ENCODE results near the gene SLC13A3.

SLC13A3 gene

DNA sequence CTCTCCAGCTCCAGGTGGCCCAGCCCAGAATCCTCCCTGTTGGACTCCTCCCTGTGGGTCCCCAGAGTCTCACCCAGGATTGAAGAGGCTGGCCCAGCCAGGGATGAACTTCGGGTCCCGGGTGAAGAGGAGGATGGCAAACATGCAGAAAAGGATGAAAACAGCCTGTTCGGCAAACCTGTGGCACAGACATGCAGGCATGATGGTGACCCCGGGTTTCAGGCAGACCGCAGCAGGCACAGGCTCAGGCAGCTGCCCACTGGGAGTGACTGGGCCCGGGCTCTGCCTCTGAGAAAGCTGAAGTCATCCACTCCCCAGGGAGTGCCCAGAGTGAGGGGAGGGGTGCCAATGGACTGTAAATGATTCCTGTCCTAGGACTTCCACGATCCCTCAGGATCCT lies 63.3 kb downstream of the SLC13A3 start:
- WGBS (ENCODE audit: insufficient coverage): 96% methylated on average over 7 of the region's 7 CpGs
- POLR2A ChIA-PET: no interaction called here
- H3K9me3 ChIP-seq (ENCODE audit: control extremely low read depth in 1 of 5, control insufficient read depth in 4 of 5, insufficient read depth in 2 of 5, low read depth in 1 of 5, low read length in 4 of 5): no peaks in the 10 kb centered on the region

DNA sequence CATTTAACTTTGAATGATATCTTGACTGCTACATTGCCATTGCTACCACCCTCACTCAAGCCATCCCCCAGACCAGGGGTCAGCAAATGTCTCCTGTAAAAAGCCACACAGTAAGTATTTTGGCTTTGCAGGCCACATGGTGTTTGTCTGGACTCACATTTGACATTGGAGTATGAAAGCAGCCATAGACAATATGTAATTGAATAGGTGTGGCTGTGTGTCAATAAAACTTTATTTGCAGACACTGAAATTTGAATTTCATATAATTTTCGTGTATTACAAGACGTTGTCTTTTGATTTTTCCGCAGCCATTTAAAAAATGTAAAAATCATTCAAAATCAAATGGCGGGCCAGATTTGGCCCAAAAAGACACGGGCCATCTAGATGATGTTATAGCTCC lies 64.5 kb downstream of the SLC13A3 start:
- peaks cover 0 to 8% (median 2%) of the 10 kb centered on the region in 4 experiments for H3K4me1 ChIP-seq (ENCODE audit: control extremely low read depth in 1 of 4, control insufficient read depth in 4 of 4, insufficient read depth in 4 of 4, low read length in 3 of 4)

More for the DNA sequence above, 63.3 kb downstream of the SLC13A3 start:
- Histone ChIP-seq H3K27me3 (replicated peaks in 2 of 5; ENCODE audit: control insufficient read depth in 4 of 5, insufficient read depth in 5 of 5, low read length in 4 of 5) (peaks cover 0 to 2% (median 0%) of the 10 kb centered on the region in 5 experiments), H3K27ac (ENCODE audit: insufficient read depth in 1 of 2, low read depth in 1 of 2, low read length in 2 of 2, poor library complexity in 1 of 2, severe bottlenecking in 2 of 2) (no peak overlapping the region), H3K4me1 (ENCODE audit: control extremely low read depth in 1 of 4, control insufficient read depth in 4 of 4, insufficient read depth in 4 of 4, low read length in 3 of 4) (peaks cover 0 to 8% (median 2%) of the 10 kb centered on the region in 4 experiments), H3K4me3 (ENCODE audit: control insufficient read depth in 1 of 7, extremely low read depth in 1 of 7, insufficient read depth in 4 of 7, low read depth in 2 of 7, low read length in 6 of 7) (no peak overlapping the region), H3K36me3 (ENCODE audit: control insufficient read depth in 4 of 4, insufficient read depth in 4 of 4, low read length in 3 of 4) (no peaks in the 10 kb centered on the region)
- CTCF ChIA-PET: interaction anchor here (1.3 kb wide), 1 partner anchor 25 kb away, joined by 3 read pairs; no protein-coding TSS in a partner anchor
- no peak for DNase-seq

DNA sequence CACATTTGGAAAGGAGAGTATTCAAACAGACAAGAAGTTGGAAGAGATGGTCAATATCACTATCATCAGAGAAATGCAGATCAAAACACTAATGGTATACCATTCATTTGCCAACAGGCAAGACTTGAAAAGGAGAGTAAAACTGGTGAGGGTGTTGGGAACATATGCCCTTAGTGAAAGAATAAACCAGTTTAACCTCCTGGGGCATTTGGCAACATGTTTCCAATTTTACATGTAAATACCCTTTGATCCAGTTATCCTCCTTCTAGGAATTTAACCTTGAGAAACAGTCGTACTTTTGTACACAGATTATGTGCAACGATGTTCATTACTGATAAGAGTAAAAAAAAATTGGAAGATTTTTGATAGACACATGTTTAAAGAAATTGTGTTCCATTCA lies 66.8 kb downstream of the SLC13A3 start:
- DNase-seq: no peak
- H3K36me3 ChIP-seq (ENCODE audit: control insufficient read depth in 4 of 4, insufficient read depth in 4 of 4, low read length in 3 of 4): no peaks in the 10 kb centered on the region
- no peak overlapping the region for H3K27ac ChIP-seq (ENCODE audit: insufficient read depth in 1 of 2, low read depth in 1 of 2, low read length in 2 of 2, poor library complexity in 1 of 2, severe bottlenecking in 2 of 2)
- ChIA-PET CTCF (no interaction called here), POLR2A (interaction anchor here (0.7 kb wide), 1 partner anchor 162 kb away, joined by 3 read pairs; no protein-coding TSS in a partner anchor)
- H3K27me3 ChIP-seq (replicated peaks in 2 of 5; ENCODE audit: control insufficient read depth in 4 of 5, insufficient read depth in 5 of 5, low read length in 4 of 5): no peaks in the 10 kb centered on the region
- no peak overlapping the region for H3K4me3 ChIP-seq (ENCODE audit: control insufficient read depth in 1 of 7, extremely low read depth in 1 of 7, insufficient read depth in 4 of 7, low read depth in 2 of 7, low read length in 6 of 7)
- WGBS (ENCODE audit: insufficient coverage): no CpG with 5 or more reads among the region's 2 CpGs
- peaks cover 0 to 8% (median 2%) of the 10 kb centered on the region in 4 experiments for H3K4me1 ChIP-seq (ENCODE audit: control extremely low read depth in 1 of 4, control insufficient read depth in 4 of 4, insufficient read depth in 4 of 4, low read length in 3 of 4)
- H3K9me3 ChIP-seq (ENCODE audit: control extremely low read depth in 1 of 5, control insufficient read depth in 4 of 5, insufficient read depth in 2 of 5, low read depth in 1 of 5, low read length in 4 of 5): no peaks in the 10 kb centered on the region

More for the DNA sequence above, 64.5 kb downstream of the SLC13A3 start:
- Histone ChIP-seq H3K4me3 (ENCODE audit: control insufficient read depth in 1 of 7, extremely low read depth in 1 of 7, insufficient read depth in 4 of 7, low read depth in 2 of 7, low read length in 6 of 7) (no peak overlapping the region), H3K27me3 (replicated peaks in 2 of 5; ENCODE audit: control insufficient read depth in 4 of 5, insufficient read depth in 5 of 5, low read length in 4 of 5) (no peaks in the 10 kb centered on the region), H3K27ac (ENCODE audit: insufficient read depth in 1 of 2, low read depth in 1 of 2, low read length in 2 of 2, poor library complexity in 1 of 2, severe bottlenecking in 2 of 2) (no peak overlapping the region), H3K36me3 (ENCODE audit: control insufficient read depth in 4 of 4, insufficient read depth in 4 of 4, low read length in 3 of 4) (no peaks in the 10 kb centered on the region), H3K9me3 (ENCODE audit: control extremely low read depth in 1 of 5, control insufficient read depth in 4 of 5, insufficient read depth in 2 of 5, low read depth in 1 of 5, low read length in 4 of 5) (no peaks in the 10 kb centered on the region)
- ChIA-PET POLR2A (no interaction called here), CTCF (interaction anchor here (1.4 kb wide), 1 partner anchor 11 kb away, joined by 5 read pairs; no protein-coding TSS in a partner anchor)
- WGBS (ENCODE audit: insufficient coverage): 100% methylated on average over 5 of the region's 5 CpGs
- no peak for DNase-seq

GRCh38 chr20:46583411-46584214 lies 67.6 kb downstream of the SLC13A3 start:
- CTCF ChIA-PET: interaction anchor here (2.0 kb wide), 1 partner anchor 97 kb away, joined by 6 read pairs; no protein-coding TSS in a partner anchor

GRCh38 chr20:46582648-46583047 lies 68.6 kb downstream of the SLC13A3 start:
- 96% methylated on average over 5 of the region's 5 CpGs for WGBS (ENCODE audit: insufficient coverage)
- Histone ChIP-seq H3K4me3 (ENCODE audit: control insufficient read depth in 1 of 7, extremely low read depth in 1 of 7, insufficient read depth in 4 of 7, low read depth in 2 of 7, low read length in 6 of 7) (no peak overlapping the region), H3K27me3 (replicated peaks in 2 of 5; ENCODE audit: control insufficient read depth in 4 of 5, insufficient read depth in 5 of 5, low read length in 4 of 5) (no peaks in the 10 kb centered on the region), H3K9me3 (ENCODE audit: control extremely low read depth in 1 of 5, control insufficient read depth in 4 of 5, insufficient read depth in 2 of 5, low read depth in 1 of 5, low read length in 4 of 5) (no peaks in the 10 kb centered on the region), H3K36me3 (ENCODE audit: control insufficient read depth in 4 of 4, insufficient read depth in 4 of 4, low read length in 3 of 4) (no peaks in the 10 kb centered on the region), H3K27ac (ENCODE audit: insufficient read depth in 1 of 2, low read depth in 1 of 2, low read length in 2 of 2, poor library complexity in 1 of 2, severe bottlenecking in 2 of 2) (no peak overlapping the region), H3K4me1 (ENCODE audit: control extremely low read depth in 1 of 4, control insufficient read depth in 4 of 4, insufficient read depth in 4 of 4, low read length in 3 of 4) (no peaks in the 10 kb centered on the region)
- DNase-seq: no peak
- ChIA-PET POLR2A (no interaction called here), CTCF (interaction anchor here (1.3 to 2.0 kb wide), 2 partner anchors 15 to 98 kb away, joined by 6 read pairs; no protein-coding TSS in a partner anchor)

More at GRCh38 chr20:46583411-46584214, 67.6 kb downstream of the SLC13A3 start:
- no peak for DNase-seq
- Histone ChIP-seq H3K36me3 (ENCODE audit: control insufficient read depth in 4 of 4, insufficient read depth in 4 of 4, low read length in 3 of 4) (no peaks in the 10 kb centered on the region), H3K27ac (ENCODE audit: insufficient read depth in 1 of 2, low read depth in 1 of 2, low read length in 2 of 2, poor library complexity in 1 of 2, severe bottlenecking in 2 of 2) (no peak overlapping the region), H3K9me3 (ENCODE audit: control extremely low read depth in 1 of 5, control insufficient read depth in 4 of 5, insufficient read depth in 2 of 5, low read depth in 1 of 5, low read length in 4 of 5) (no peaks in the 10 kb centered on the region), H3K4me1 (ENCODE audit: control extremely low read depth in 1 of 4, control insufficient read depth in 4 of 4, insufficient read depth in 4 of 4, low read length in 3 of 4) (peaks cover 0 to under 1% (median 0%) of the 10 kb centered on the region in 4 experiments), H3K27me3 (replicated peaks in 2 of 5; ENCODE audit: control insufficient read depth in 4 of 5, insufficient read depth in 5 of 5, low read length in 4 of 5) (no peaks in the 10 kb centered on the region), H3K4me3 (ENCODE audit: control insufficient read depth in 1 of 7, extremely low read depth in 1 of 7, insufficient read depth in 4 of 7, low read depth in 2 of 7, low read length in 6 of 7) (no peak overlapping the region)
- WGBS (ENCODE audit: insufficient coverage): 83% methylated on average over 12 of the region's 17 CpGs
- POLR2A ChIA-PET: interaction anchor here (0.7 kb wide), 1 partner anchor 163 kb away, joined by 3 read pairs; no protein-coding TSS in a partner anchor

DNA sequence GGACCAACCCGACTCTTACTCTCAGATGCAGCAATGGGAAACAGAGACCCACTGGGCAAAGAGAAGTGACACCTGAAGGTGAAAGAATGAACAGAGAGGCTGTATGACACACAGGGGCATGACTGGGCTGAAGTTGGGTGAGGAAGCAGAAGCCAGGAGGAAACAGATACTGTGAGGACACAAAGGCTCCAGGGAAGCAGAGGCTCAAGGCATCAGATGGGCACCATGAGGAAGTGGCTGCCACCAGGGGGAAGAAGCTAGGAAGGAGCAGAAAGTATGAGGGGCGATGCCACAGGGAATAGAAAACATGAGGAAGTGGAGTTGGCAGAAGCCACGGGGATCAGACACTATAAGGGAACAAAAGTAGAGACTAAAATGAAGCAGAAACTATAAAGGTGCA lies 69.9 kb downstream of the SLC13A3 start:
- Histone ChIP-seq H3K4me1 (ENCODE audit: control extremely low read depth in 1 of 4, control insufficient read depth in 4 of 4, insufficient read depth in 4 of 4, low read length in 3 of 4) (peaks cover 0 to 3% (median 2%) of the 10 kb centered on the region in 4 experiments), H3K9me3 (ENCODE audit: control extremely low read depth in 1 of 5, control insufficient read depth in 4 of 5, insufficient read depth in 2 of 5, low read depth in 1 of 5, low read length in 4 of 5) (no peaks in the 10 kb centered on the region), H3K27ac (ENCODE audit: insufficient read depth in 1 of 2, low read depth in 1 of 2, low read length in 2 of 2, poor library complexity in 1 of 2, severe bottlenecking in 2 of 2) (no peak overlapping the region), H3K27me3 (replicated peaks in 2 of 5; ENCODE audit: control insufficient read depth in 4 of 5, insufficient read depth in 5 of 5, low read length in 4 of 5) (no peaks in the 10 kb centered on the region), H3K36me3 (ENCODE audit: control insufficient read depth in 4 of 4, insufficient read depth in 4 of 4, low read length in 3 of 4) (no peaks in the 10 kb centered on the region), H3K4me3 (ENCODE audit: control insufficient read depth in 1 of 7, extremely low read depth in 1 of 7, insufficient read depth in 4 of 7, low read depth in 2 of 7, low read length in 6 of 7) (no peak overlapping the region)
- 78% methylated on average over 3 of the region's 3 CpGs for WGBS (ENCODE audit: insufficient coverage)
- ChIA-PET CTCF (interaction anchor here (1.1 to 2.0 kb wide), 3 partner anchors 16 to 99 kb away, joined by 3 to 6 read pairs (median 6); no protein-coding TSS in a partner anchor), POLR2A (no interaction called here)
- no peak for DNase-seq

- Histone ChIP-seq H3K4me3 (ENCODE audit: control insufficient read depth in 1 of 7, extremely low read depth in 1 of 7, insufficient read depth in 4 of 7, low read depth in 2 of 7, low read length in 6 of 7) (no peak overlapping the region), H3K4me1 (ENCODE audit: control extremely low read depth in 1 of 4, control insufficient read depth in 4 of 4, insufficient read depth in 4 of 4, low read length in 3 of 4) (peaks cover 0 to 9% (median 8%) of the 10 kb centered on the region in 4 experiments), H3K9me3 (ENCODE audit: control extremely low read depth in 1 of 5, control insufficient read depth in 4 of 5, insufficient read depth in 2 of 5, low read depth in 1 of 5, low read length in 4 of 5) (no peaks in the 10 kb centered on the region), H3K27ac (ENCODE audit: insufficient read depth in 1 of 2, low read depth in 1 of 2, low read length in 2 of 2, poor library complexity in 1 of 2, severe bottlenecking in 2 of 2) (no peak overlapping the region), H3K36me3 (ENCODE audit: control insufficient read depth in 4 of 4, insufficient read depth in 4 of 4, low read length in 3 of 4) (no peaks in the 10 kb centered on the region), H3K27me3 (replicated peaks in 2 of 5; ENCODE audit: control insufficient read depth in 4 of 5, insufficient read depth in 5 of 5, low read length in 4 of 5) (no peaks in the 10 kb centered on the region)
- WGBS (ENCODE audit: insufficient coverage): 83% methylated on average over 1 of the region's 2 CpGs
- POLR2A ChIA-PET: no interaction called here
- no peak for DNase-seq
- CTCF ChIA-PET: interaction anchor here (0.7 kb wide), 1 partner anchor 16 kb away, joined by 3 read pairs; no protein-coding TSS in a partner anchor
Measured at GRCh38 chr20:46580613-46581205, 70.5 kb downstream of the SLC13A3 start.
